K562 (cell line): Measurements from ENCODE around the gene FUNDC1. TPM values are rescaled to one million over a fixed set of nuclear protein-coding genes. Genes with fewer than 3 reads are reported as not detected.

Source experiments
- ATF1 ChIP-seq, 2 experiments: fragments of 450-650 bp in 1 of 2; IDR thresholded peaks; 2 replicates each; pipeline ENCODE4 v1.6.1; 2016; ENCODE audit warnings: missing compliant biosample characterization in 1 of 2, missing genetic modification characterization in 1 of 2
- CBX3 ChIP-seq, 2 experiments: IDR thresholded peaks; 1 replicate in 1 of 2; 2 replicates in 1 of 2; pipeline ENCODE4 v1.6.1; 2012; ENCODE audit warnings: inconsistent platforms in 2 of 2, low read length in 2 of 2, borderline replicate concordance in 1 of 2, control low read depth in 1 of 2
- CREBBP ChIP-seq: IDR thresholded peaks from one replicate; pipeline ENCODE4 v1.6.1; 2012; ENCODE audit warnings: low read depth, mild to moderate bottlenecking, control low read depth, inconsistent platforms, low read length
- HOXB6 ChIP-seq: fragments of 250-450 bp; sonication (Bioruptor Pico); IDR thresholded peaks from 2 replicates; pipeline ENCODE4 v1.5.1; 2022; ENCODE audit warnings: mild to moderate bottlenecking, borderline replicate concordance
- KDM1A ChIP-seq, 2 experiments: fragments of 450-650 bp; IDR thresholded peaks; 2 replicates each; pipeline ENCODE4 v1.6.1; 2016; ENCODE audit warnings: mild to moderate bottlenecking in 2 of 2
- LARP7 ChIP-seq: fragments of 450-650 bp; IDR thresholded peaks from 2 replicates; pipeline ENCODE4 v1.6.1; 2016
- MAFG ChIP-seq: fragments of 450-650 bp; conservative IDR thresholded peaks from 2 replicates; pipeline ENCODE4 v1.6.1; 2016; ENCODE audit warnings: missing genetic modification characterization, missing compliant biosample characterization
- MTF1 ChIP-seq: fragments of 250-450 bp; sonication (Bioruptor Pico); IDR thresholded peaks from 2 replicates; pipeline ENCODE4 v1.9.0; 2021; ENCODE audit warnings: moderate library complexity, mild to moderate bottlenecking, inconsistent platforms, borderline replicate concordance
- NR2C2 ChIP-seq, 2 experiments: fragments of 200-800 bp in 1 of 2; sonication (Bioruptor generic) in 1 of 2; sonication (generic) in 1 of 2; formaldehyde crosslinking in 1 of 2; IDR thresholded peaks; 2 replicates each; pipeline versions ENCODE4 v1.6.1 to v1.8.0; 2016 to 2022; ENCODE audit warnings: mild to moderate bottlenecking in 1 of 2, missing compliant biosample characterization in 1 of 2, missing genetic modification characterization in 1 of 2, missing genetic modification reagents in 1 of 2
- XRCC3 ChIP-seq: fragments of 450-650 bp; IDR thresholded peaks from 2 replicates; pipeline ENCODE4 v1.6.1; 2017; ENCODE audit warnings: mild to moderate bottlenecking, moderate library complexity
- ZBTB7A ChIP-seq: IDR thresholded peaks from 2 replicates; pipeline ENCODE4 v1.6.1; 2011; ENCODE audit warnings: low read depth, mild to moderate bottlenecking, low read length, moderate library complexity, borderline replicate concordance; ENCODE audit not compliant: control insufficient read depth
- ZBTB8A ChIP-seq: fragments of 450-650 bp; IDR thresholded peaks from 2 replicates; pipeline ENCODE4 v1.6.1; 2018; ENCODE audit warnings: mild to moderate bottlenecking, moderate library complexity; ENCODE audit not compliant: partially characterized antibody
- ZNF41 ChIP-seq: fragments of 250-450 bp; sonication (Bioruptor Pico); conservative IDR thresholded peaks from 2 replicates; pipeline ENCODE4 v1.4.0; 2020; ENCODE audit warnings: mild to moderate bottlenecking
- polyA plus RNA-seq, 8 experiments: library from polyadenylated mRNA; depleted of rRNA in 4 of 8; stranded (reverse) in 5 of 8; unstranded in 3 of 8; fragments of >200 nt; fragmentation: Nextera tagmentation in 2 of 8; fragmentation: Illumina TruSeq in 1 of 8; extraction: Ambion mirVana in 2 of 8; extraction: Trizol in 1 of 8; gene quantifications; 2 replicates each; pipeline versions ENCODE4 v1.2.1 to v1.2.3, GENCODE V29; 2011 to 2014; ENCODE audit warnings: inconsistent platforms in 1 of 8, missing spikeins in 1 of 8
- total RNA-seq, 7 experiments: library from RNA; depleted of rRNA in 6 of 7; stranded (reverse); fragments of >200 nt in 6 of 7; fragmentation: Illumina TruSeq in 2 of 7; extraction: Trizol in 2 of 7; gene quantifications; 2 replicates each; pipeline versions ENCODE4 v1.2.1 to v1.2.3, GENCODE V29; 2011 to 2021; ENCODE audit warnings: low replicate concordance in 1 of 7
- TF ChIP-seq, protein P1 (sequence below): sonication (generic); formaldehyde crosslinking; IDR thresholded peaks from 2 replicates; pipeline ENCODE4 v1.4.0; 2020; ENCODE audit warnings: mild to moderate bottlenecking, missing genetic modification reagents
- TF ChIP-seq, protein P2 (sequence below), 2 experiments: fragments of 450-650 bp; IDR thresholded peaks; 2 replicates each; pipeline ENCODE4 v1.6.1; 2018; ENCODE audit warnings: mild to moderate bottlenecking in 2 of 2, low read depth in 1 of 2; ENCODE audit not compliant: partially characterized antibody in 2 of 2
- TF ChIP-seq, protein P3 (sequence below), 2 experiments: IDR thresholded peaks in 1 of 2; conservative IDR thresholded peaks in 1 of 2; 2 replicates each; pipeline ENCODE4 v1.6.1; 2016; ENCODE audit warnings: low read depth in 2 of 2, mild to moderate bottlenecking in 1 of 2, missing compliant biosample characterization in 1 of 2, missing genetic modification characterization in 1 of 2, moderate library complexity in 1 of 2
- TF ChIP-seq, protein P4 (sequence below): fragments of 450-650 bp; IDR thresholded peaks from 2 replicates; pipeline ENCODE4 v1.6.1; 2017; ENCODE audit warnings: mild to moderate bottlenecking, moderate library complexity

FUNDC1 gene
- total and polyA plus RNA-seq, 9 of the 15 experiments (the other 6 are each of a cell fraction or from before 2014, with no cell fraction given): 15.6 to 59.1 (median 29.3) TPM

DNA sequence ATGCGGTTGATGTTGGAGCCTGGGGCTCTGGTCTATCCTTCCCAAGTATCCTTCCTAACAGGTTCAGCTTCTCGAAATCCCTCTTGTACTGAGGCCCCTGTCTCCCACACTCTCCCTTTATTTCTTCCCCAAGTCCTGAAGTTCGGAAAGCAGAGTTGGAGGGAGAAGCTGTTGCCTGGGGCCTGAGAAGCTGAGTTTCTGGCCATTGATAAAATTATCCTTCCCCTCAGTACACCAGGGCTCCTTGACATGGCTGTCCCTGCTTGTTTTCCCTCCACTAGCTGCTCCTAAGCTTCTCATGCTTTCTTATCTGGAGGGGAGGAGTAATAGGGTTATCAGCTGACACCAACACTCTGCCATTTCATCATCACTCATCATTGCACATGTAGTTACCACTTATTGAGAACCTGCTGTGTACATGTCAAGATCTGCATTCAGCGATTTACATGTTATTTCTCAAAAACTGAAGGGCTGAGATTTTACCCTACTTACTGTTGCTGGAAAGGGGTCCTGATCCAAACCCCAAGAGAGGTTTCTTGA, 58.0 kb downstream of the FUNDC1 start (continued):
- TF ChIP-seq, protein P1, sequence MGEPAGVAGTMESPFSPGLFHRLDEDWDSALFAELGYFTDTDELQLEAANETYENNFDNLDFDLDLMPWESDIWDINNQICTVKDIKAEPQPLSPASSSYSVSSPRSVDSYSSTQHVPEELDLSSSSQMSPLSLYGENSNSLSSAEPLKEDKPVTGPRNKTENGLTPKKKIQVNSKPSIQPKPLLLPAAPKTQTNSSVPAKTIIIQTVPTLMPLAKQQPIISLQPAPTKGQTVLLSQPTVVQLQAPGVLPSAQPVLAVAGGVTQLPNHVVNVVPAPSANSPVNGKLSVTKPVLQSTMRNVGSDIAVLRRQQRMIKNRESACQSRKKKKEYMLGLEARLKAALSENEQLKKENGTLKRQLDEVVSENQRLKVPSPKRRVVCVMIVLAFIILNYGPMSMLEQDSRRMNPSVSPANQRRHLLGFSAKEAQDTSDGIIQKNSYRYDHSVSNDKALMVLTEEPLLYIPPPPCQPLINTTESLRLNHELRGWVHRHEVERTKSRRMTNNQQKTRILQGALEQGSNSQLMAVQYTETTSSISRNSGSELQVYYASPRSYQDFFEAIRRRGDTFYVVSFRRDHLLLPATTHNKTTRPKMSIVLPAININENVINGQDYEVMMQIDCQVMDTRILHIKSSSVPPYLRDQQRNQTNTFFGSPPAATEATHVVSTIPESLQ (CRISPR knock-in tag): no peak
- no peak for TF ChIP-seq CBX3 (IDR thresholded peaks at IDR 0.05; ENCODE audit: borderline replicate concordance in 1 of 2, low read length in 2 of 2)
- TF ChIP-seq, protein P2, sequence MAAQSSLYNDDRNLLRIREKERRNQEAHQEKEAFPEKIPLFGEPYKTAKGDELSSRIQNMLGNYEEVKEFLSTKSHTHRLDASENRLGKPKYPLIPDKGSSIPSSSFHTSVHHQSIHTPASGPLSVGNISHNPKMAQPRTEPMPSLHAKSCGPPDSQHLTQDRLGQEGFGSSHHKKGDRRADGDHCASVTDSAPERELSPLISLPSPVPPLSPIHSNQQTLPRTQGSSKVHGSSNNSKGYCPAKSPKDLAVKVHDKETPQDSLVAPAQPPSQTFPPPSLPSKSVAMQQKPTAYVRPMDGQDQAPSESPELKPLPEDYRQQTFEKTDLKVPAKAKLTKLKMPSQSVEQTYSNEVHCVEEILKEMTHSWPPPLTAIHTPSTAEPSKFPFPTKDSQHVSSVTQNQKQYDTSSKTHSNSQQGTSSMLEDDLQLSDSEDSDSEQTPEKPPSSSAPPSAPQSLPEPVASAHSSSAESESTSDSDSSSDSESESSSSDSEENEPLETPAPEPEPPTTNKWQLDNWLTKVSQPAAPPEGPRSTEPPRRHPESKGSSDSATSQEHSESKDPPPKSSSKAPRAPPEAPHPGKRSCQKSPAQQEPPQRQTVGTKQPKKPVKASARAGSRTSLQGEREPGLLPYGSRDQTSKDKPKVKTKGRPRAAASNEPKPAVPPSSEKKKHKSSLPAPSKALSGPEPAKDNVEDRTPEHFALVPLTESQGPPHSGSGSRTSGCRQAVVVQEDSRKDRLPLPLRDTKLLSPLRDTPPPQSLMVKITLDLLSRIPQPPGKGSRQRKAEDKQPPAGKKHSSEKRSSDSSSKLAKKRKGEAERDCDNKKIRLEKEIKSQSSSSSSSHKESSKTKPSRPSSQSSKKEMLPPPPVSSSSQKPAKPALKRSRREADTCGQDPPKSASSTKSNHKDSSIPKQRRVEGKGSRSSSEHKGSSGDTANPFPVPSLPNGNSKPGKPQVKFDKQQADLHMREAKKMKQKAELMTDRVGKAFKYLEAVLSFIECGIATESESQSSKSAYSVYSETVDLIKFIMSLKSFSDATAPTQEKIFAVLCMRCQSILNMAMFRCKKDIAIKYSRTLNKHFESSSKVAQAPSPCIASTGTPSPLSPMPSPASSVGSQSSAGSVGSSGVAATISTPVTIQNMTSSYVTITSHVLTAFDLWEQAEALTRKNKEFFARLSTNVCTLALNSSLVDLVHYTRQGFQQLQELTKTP (IDR thresholded peaks at IDR 0.05; ENCODE audit: low read depth in 1 of 2, partially characterized antibody in 2 of 2): no peak
- no peak for TF ChIP-seq HOXB6 (CRISPR knock-in tag)
- TF ChIP-seq, protein P3, sequence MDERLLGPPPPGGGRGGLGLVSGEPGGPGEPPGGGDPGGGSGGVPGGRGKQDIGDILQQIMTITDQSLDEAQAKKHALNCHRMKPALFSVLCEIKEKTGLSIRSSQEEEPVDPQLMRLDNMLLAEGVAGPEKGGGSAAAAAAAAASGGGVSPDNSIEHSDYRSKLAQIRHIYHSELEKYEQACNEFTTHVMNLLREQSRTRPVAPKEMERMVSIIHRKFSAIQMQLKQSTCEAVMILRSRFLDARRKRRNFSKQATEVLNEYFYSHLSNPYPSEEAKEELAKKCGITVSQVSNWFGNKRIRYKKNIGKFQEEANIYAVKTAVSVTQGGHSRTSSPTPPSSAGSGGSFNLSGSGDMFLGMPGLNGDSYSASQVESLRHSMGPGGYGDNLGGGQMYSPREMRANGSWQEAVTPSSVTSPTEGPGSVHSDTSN (CRISPR knock-in tag; IDR thresholded peaks at IDR 0.05; ENCODE audit: low read depth): no peak
- TF ChIP-seq, protein P3 (tag; conservative IDR thresholded peaks at IDR 0.05; ENCODE audit: low read depth): peak; percentile 59
- peak; percentile 50 to 63; a peak in 2 of 4 replicates for TF ChIP-seq KDM1A (IDR thresholded peaks at IDR 0.05)
- no peak for TF ChIP-seq CREBBP
- no peak for TF ChIP-seq LARP7
- no peak for TF ChIP-seq ZBTB7A
- TF ChIP-seq ZBTB8A: no peak
- no peak for TF ChIP-seq MAFG (tag)
- TF ChIP-seq, protein P4, sequence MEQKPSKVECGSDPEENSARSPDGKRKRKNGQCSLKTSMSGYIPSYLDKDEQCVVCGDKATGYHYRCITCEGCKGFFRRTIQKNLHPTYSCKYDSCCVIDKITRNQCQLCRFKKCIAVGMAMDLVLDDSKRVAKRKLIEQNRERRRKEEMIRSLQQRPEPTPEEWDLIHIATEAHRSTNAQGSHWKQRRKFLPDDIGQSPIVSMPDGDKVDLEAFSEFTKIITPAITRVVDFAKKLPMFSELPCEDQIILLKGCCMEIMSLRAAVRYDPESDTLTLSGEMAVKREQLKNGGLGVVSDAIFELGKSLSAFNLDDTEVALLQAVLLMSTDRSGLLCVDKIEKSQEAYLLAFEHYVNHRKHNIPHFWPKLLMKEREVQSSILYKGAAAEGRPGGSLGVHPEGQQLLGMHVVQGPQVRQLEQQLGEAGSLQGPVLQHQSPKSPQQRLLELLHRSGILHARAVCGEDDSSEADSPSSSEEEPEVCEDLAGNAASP: no peak
- no peak for TF ChIP-seq XRCC3
- no peak for TF ChIP-seq ZNF41 (CRISPR knock-in tag)
- no peak for TF ChIP-seq MTF1
- TF ChIP-seq NR2C2 (CRISPR knock-in tag; IDR thresholded peaks at IDR 0.05): no peak
- TF ChIP-seq NR2C2 (tag; IDR thresholded peaks at IDR 0.05): peak; percentile 27; the same call in 1 of the 2 replicates
- no peak for TF ChIP-seq ATF1 (CRISPR knock-in tag; IDR thresholded peaks at IDR 0.05)
- peak; percentile 23; the same call in 1 of the 2 replicates for TF ChIP-seq ATF1 (tag; IDR thresholded peaks at IDR 0.05)
